HG03378 (cell line): ENCODE measurements around the gene EMCN.

Experiments
- ATAC-seq: cut with Tn5 transposase; IDR thresholded peaks from one replicate; pipeline ENCODE4 v1.9.1; 2021; ENCODE audit warnings: mild to moderate bottlenecking, moderate library complexity; ENCODE audit not compliant: unreplicated experiment

The EMCN gene

GRCh38 chr4:100494166-100494565 lies 23.7 kb downstream of the EMCN start:
- no peak for ATAC-seq

GRCh38 chr4:100493756-100494155 lies 24.1 kb downstream of the EMCN start:
- no peak for ATAC-seq

- no peak for ATAC-seq
Measured at GRCh38 chr4:100492129-100492528, 25.7 kb downstream of the EMCN start.

GRCh38 chr4:100489305-100489704 lies 28.5 kb downstream of the EMCN start:
- no peak for ATAC-seq

- no peak for ATAC-seq
Measured at GRCh38 chr4:100486496-100486895, 31.3 kb downstream of the EMCN start.

DNA sequence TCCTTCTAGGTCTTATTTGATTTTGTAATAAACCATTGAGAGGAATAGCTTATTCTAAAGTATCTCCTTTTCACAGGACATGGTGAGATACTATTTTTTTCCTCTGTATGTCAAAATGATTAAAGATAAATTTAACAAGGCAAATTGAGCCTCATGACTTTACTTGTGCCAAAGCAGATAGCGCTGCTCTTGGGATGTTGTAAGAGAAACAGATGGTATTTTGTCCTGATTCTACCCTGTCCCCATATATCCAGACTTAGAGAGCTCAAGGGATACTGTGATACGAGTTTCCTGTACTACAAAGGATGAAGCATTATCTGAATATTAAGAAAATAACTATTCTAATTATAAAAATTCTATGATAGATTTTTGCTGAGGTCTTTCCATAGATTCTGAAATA lies 34.0 kb downstream of the EMCN start:
- no peak for ATAC-seq

GRCh38 chr4:100479971-100480370 lies 37.9 kb downstream of the EMCN start:
- no peak for ATAC-seq

DNA sequence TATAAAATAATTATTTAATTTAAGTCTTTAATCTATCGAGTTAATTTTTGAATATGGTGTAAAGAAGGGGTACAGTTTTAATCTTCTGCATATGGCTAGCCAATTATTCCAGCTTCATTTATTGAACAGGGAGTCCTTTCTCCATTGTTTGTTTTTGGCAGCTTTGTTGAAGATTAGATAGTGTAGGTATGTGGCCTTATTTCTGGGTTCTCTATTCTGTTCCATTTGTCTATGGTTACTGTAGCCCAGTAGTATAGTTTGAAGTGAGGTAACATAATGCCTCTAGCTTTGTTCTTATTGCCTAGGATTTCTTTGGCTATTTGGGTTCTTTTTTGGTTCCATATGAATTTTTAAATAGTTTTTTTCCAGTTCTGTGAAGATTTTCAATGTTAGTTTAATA lies 48.3 kb downstream of the EMCN start:
- no peak for ATAC-seq

GRCh38 chr4:100466501-100466900 lies 51.3 kb downstream of the EMCN start:
- no peak for ATAC-seq

GRCh38 chr4:100461807-100462605 lies 55.8 kb downstream of the EMCN start:
- no peak for ATAC-seq

DNA sequence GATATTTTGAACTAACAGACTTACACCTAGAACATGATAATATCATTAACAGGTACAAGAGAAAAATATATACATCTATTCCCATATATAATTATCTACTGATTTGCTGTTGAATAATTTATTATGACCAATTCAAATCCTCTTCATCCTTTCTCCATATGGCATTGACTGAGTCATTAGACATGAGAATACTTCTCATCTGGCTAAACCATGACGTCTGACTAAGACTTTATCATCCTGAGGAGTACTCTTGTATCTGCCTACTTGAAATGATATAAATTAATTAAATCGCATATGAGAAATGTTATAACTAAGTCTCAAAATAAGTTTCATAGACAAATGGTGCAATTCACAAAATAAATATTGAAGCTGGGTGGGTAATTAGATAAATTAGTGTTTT lies 67.4 kb downstream of the EMCN start:
- no peak for ATAC-seq

GRCh38 chr4:100431416-100431815 lies 86.4 kb downstream of the EMCN start:
- no peak for ATAC-seq

DNA sequence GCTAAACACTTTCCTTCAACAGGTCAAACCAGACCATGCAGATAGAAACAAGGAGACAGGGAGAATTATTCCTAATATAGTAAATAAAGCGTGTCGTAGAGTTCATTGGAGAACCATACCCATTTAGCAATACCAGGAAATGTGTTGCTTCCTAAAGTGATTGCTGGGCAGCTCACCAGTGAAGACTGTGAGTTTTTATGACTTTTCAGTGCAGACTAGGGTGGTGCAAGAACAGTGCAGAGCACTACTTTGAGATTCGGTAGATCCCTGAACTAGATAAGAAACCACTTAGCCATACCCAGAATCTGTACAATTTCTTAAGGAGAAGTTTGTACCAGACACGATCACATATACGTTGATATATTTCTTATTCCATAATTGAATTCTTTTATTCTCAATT lies 87.4 kb downstream of the EMCN start:
- ATAC-seq, result no peak

DNA sequence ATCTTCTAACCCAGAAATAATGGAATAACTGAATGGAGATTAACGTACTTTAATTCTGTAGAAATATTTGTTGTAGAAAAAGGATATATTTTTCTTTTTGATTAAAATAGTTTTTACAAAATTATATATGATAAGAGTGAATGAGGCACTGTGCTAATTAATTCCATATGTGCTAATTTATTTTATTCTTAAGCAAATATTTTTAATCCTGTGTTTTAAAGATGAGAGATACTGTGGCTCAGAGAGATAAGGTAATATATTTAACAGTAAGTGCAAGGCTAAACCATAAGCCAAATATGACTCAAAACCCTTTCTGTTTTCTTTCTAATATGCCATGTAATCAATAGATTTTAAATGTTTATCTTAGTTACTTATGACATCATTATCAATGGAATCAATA lies 88.2 kb downstream of the EMCN start:
- no peak for ATAC-seq

DNA sequence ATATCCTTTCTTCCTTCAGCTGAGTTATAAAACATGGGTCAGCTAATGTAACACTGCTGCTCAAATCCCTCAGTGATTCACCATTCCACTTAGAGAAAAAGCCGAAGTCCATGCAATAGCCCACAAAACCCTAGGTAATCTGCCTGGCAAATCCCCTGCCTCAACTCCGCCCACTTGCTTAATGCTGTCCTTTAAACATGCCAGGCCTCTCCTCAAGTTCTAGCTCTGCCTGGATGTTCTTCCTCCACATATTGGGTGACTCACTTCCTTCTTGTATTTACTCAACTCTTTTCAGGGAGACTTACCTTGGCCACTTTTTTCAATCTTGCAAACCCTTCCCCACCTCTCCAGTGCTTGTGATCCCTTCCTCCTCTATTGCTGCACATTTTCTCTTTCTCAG lies 89.8 kb downstream of the EMCN start:
- ATAC-seq, result no peak

DNA sequence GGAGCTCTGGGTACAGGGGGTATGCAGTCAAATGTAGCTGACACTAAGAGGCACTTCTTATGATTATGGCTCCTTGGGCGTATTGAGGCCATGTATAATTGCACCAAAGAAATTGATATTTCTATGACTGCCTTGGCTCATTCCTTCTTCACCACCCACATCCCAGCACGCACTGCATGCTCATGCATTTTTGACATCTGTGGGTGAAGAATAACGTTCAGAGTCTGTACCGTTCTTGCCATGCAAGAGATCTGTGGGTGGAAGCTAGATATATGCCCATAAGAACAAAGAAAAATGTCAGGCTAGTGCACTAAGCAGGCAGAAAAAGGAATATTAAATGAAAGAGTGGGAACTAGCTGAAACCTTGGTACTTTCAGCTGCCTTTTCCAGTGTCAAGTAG lies 93.4 kb downstream of the EMCN start:
- ATAC-seq, result no peak

- no peak for ATAC-seq
Measured at GRCh38 chr4:100422894-100423293, 94.9 kb downstream of the EMCN start.

- no peak for ATAC-seq
Measured at GRCh38 chr4:100421361-100421978, 96.4 kb downstream of the EMCN start.

GRCh38 chr4:100420571-100420970 lies 97.3 kb downstream of the EMCN start:
- ATAC-seq, result no peak

GRCh38 chr4:100417565-100417964 lies 100.3 kb downstream of the EMCN start:
- no peak for ATAC-seq

DNA sequence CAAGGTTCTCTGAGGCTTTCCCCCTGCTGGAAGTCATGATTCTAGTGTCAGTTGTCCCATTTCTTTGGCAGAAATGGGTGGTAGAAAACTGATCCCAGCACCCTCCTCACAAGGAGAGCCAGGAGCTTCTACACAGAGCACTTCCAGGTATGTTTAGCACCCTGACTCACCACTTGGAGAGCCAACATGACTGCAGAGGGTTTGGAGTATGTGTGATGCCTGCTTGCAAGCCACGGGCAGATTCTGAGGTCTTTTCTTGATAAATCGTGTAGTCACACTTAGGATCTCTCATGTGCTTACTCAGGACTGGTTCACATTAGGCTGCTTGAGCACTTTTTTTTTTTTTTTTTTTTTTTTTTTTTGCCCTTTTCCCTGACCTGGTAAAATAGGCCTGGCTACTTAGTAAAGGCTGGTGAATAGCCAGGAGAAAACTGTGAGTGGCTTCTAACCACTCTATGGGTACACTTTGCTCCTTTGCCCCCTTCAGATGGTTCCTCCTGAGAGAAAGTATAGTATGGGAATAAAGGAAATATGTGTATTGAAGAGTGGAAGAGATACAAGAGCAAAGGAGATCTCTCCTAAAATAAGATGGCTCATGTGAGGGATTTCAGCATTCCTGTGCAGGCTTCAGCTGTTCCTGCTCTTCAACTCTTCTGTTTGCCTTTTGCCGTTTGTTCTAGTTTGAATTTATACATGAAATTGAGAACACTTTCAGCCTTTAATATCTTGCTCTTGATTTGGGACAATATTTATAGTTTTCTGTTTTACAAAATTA lies 103.6 kb downstream of the EMCN start:
- no peak for ATAC-seq

GRCh38 chr4:100391863-100392262 lies 126.0 kb downstream of the EMCN start:
- peak; percentile 49 for ATAC-seq
